NCI-H2171 treated with DMSO at 0.1 percent for 48 hours (cell line): Measurements from ENCODE around the gene GCK.
"Not testable (repeated sequence)": the region's sequence is repeated elsewhere in the genome, so short reads cannot be mapped to it uniquely, and the experiment has no call there.

Experiments
- DNase-seq: peaks from one replicate; lab custom pipeline; 2025; lab: John Stamatoyannopoulos, UW

The GCK gene

DNA sequence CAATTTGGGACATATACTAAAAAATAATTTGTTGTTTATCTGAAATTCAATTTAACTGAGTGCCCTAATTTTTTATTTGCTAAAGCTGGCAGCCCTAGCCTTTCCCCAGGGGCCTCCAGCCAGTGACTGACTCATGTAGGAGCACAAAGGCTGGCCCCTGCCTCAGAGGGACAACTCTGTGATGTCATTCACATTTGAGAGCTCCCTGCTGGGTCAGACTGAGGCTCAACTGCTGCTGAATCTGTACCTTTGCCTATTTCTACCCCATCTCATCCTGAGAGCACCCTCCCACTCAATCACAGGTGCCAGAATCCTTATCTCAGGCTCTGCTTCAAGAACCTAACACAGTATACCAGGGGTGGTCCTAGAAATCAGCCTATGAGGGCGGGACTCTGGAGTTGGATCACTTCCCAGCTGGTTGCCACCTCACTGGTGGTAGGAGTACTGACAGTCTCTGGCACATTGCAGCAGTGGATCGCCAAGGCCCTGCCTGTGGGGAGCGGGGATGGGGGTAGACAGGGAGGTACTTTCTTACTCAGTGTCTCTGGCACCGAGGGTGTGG, 11.6 kb downstream of the GCK start:
- DNase-seq: peak; percentile 26

DNA sequence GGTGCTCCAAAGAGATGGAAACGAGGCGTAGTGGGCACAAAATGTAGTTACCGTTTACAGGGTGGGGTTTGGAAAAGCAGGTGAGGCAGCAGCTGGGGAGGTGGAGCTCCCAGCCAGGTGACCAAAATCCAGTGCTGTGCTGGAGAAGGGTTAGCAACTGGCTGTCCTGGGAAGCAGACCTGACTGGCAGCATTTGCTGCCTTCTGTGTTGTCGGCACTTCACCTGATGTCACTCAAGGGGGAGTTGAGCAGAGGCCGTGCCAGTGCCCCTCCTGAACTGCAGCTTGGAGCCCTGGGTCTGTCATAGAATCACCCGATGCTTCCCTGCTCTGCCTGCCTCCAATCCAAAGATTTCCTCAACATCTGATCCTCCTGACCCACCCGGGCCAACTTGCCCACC, 12.8 kb downstream of the GCK start:
- peak; percentile 83 for DNase-seq

DNA sequence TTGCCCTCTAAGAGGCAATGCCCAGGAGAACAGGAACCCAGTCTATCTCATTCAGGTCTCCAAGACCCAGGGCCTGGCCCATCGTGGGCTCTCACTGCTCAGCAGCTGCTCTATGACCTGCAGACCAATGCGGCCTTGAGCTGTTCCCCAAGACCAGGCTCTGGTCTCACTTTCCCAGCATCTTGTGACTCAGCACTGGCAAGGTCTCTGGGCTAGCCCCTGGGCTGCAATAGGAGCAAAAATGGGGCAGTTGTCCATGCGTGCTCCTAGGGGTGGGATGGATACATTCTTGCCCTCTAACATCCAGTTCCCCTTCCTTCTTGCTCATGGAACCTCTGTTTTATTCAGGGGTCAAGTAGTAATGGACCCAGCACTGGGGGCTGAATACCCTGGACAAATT, 13.5 kb downstream of the GCK start:
- no peak for DNase-seq

DNA sequence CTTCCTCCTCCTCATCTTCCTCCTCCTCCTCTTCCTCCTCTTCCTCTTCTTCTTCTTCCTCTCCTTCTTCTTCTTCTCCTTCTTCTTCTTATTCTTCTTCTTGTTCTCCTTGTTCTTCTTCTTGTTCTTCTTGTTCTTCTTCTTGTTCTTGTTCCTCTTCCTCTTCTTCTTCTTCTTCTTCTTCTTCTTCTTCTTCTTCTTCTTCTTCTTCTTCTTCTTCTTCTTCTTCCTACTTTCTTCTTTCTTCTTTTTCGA, 14.6 kb downstream of the GCK start:
- DNase-seq: not testable (repeated sequence)

DNA sequence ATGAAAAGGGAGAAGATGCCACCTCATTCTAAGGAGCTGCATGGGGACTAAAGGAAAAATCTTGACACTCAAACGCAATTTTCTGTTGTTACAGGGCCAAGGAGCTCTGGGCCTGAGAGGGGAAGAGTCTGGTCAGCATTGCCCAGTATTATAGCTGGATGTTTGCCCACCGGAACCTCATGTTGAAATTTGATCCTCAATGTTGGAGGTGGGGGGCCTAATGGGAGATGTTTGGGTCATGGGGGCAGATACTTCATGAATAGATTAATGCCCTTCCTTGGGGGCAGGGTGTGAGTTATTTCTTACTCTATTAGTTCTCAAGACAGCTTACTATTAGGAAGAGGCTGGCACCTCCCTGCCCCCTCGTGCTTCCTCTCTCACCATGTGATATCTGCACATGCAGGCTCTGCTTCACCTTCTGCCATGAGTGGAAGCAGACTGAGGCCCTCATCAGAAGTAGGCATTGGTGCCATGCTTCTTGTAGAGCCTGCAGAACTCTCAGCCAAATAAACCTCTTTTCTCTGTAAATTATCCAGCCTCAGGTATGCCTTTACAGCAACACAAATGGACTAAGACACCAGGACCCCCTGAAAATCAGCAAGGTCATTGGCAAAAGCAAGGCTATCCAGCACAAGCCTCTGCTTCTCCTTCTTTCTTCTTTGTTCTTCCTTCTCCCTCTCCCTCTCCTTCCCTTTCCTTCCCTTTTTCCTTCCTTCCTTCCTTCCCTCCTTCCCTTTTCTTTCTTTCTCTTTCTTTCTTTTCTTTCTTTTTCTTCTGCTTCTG, 15.1 kb downstream of the GCK start:
- no peak for DNase-seq

DNA sequence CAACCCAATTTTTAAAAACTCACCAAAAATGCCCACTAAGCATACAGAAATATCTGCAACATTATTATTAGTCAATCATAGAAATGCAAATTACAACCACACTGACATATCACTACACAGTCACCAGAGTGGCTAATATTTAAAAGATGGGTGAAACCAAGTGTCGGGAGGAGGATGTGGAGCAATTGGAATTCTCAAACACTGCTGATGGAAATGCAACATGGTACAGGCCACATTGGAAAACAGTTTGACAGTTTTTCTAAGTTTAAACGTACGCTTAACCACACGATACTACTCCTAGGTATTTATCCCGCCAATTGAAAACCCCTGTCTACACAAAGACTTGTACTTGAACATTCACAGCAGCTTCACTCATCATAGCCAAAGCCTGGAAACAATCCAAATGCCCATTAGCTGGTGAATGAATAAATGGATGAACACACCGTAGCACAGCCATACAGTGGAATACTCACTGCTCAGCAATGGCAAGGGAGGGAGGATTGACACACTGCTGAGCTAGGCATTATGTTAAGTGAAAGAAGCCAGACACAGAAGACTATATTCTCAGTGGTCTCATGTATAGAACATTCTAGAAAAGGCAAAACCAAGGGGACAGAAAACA, 16.3 kb downstream of the GCK start:
- peak; percentile 27 for DNase-seq

DNA sequence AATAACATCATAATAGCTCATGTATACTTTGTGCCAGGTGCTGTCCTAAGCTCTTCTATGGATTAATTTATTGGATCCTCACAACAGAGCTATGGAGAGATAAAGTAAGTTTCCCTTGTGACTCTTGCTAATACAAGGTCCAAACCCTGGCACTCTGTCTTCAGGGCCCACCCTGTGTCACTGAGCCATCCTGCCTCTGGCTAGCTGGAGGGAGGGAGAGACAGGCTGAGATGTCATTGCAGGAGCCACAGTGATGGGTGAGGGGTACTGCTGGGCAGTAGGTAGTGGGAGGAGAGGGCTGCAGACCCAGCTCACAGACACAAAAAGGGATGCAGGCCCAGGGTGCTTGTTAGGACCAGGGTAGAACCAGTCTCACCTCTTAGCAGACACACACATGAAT, 16.9 kb downstream of the GCK start:
- no peak for DNase-seq

DNA sequence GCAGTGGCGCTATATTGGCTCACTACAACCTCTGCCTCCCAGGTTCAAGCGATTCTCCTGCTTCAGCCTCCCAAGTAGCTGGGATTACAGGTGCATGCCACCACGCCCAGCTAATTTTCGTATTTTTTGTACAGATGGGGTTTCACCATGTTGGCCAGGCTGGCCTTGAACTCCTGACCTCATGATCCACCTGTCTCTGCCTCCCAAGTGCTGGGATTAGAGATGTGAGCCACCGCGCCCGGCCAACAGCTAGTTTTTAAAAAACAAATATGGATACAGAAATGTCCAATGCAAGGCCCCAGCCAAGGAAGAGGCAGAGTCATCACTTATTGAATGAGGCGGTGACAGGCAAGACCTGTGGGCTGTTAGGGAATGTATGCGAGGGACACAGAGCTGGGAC, 17.3 kb downstream of the GCK start:
- DNase-seq: not testable (repeated sequence)

DNA sequence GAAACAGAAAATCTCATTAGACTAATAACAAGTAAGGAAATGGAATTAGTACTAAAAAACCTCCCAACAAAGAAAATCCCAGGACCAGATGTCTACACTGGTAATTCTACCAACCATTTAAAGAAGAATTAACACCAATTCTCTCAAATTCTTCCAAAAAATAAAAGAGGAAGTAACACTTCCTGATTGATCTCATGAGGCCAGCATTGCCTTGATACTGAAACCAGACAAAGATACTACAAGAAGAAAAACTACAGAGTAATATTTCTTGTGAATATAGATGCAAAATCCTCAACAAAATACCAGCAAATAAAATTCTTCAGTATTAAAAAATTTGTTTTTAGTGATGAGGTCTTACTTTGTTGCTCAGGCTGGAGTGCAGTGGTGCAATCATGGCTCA, 21.3 kb downstream of the GCK start:
- no peak for DNase-seq

DNA sequence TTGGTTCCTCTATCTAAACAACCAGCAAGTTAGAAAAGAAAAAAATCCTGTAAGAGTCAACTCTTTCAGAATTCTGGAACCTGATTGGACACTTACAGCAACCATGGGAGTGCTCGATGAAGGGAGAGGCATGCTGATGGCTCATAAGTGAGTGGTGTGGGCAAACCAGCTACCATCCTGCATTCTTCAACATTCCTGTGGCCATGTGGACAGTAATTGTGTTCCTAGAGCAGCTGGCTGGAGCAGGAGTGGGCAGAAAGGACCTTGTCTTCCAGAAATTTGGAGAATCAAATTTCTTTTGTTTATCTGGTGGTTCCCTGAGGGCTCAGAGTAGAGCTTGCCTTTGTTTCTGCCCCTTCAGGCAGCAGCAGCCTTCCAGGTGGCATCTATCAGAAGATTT, 25.6 kb downstream of the GCK start:
- DNase-seq: no peak

DNA sequence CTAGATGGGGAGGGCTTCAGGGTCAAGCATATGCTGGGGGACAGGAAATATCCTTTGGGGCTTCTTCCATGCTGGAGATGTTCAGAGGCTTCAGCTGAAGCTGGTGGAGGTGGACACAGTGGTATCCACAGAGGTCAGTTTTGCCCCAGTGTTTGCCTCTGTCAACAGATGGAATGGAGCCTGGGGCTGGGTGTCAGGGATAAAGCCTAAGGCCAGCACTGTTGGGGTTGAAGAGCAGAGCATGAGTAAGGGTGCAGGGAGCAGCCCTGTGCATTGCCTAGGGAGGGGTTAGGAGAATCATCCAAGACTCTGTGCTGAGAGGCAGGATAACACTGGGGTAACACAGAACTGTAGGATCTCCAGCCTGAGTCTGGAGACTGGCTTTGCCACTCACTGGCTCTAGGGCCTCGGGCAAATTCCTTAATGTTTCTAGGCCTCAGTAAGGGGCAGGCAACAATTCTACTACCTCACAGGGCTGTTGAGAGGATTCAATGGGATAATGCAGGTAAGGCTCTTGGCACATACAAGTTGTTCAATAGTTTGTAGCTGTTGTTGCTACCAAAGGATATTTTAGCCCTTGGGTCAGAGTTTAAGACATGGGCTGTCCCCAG, 26.3 kb downstream of the GCK start:
- DNase-seq: no peak

DNA sequence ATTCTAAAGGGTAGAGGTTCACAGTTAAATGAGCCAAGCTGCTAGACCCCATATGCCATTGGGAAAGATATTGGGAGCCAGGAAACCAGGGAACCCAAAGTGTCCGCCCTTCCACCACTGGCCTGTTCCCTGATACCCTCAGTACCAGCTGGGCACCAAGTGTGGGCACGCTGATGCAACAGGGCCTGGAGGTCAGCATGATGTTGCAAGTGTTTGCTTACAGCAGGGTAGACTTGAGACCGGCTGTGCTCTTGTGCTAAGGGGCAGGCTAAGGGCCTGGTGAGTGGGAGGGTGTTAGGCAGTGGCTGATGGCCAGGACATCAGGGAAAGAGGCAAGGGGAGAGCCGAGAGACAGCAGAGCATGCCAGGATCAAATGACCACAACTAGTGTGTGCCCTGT, 27.1 kb downstream of the GCK start:
- DNase-seq: no peak

DNA sequence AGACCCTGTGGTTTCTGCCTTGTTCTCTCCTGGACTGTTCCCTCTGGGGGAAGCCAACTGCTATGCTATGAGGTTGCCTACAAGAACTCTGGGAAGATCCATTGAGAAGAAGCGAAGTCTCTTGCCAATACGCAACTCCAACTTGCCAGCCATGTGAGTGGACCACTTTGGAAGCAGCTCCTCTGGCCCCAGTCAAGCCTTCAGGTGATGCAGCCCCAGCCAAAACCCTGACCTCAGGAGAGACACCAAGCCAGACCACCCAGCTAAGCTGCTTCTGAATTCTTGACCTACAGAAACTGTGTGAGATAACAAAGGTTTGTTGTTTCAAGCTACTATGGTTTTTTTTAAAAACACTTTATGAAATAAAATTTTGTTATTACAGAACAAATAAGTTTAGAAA, 27.9 kb downstream of the GCK start:
- DNase-seq: no peak

DNA sequence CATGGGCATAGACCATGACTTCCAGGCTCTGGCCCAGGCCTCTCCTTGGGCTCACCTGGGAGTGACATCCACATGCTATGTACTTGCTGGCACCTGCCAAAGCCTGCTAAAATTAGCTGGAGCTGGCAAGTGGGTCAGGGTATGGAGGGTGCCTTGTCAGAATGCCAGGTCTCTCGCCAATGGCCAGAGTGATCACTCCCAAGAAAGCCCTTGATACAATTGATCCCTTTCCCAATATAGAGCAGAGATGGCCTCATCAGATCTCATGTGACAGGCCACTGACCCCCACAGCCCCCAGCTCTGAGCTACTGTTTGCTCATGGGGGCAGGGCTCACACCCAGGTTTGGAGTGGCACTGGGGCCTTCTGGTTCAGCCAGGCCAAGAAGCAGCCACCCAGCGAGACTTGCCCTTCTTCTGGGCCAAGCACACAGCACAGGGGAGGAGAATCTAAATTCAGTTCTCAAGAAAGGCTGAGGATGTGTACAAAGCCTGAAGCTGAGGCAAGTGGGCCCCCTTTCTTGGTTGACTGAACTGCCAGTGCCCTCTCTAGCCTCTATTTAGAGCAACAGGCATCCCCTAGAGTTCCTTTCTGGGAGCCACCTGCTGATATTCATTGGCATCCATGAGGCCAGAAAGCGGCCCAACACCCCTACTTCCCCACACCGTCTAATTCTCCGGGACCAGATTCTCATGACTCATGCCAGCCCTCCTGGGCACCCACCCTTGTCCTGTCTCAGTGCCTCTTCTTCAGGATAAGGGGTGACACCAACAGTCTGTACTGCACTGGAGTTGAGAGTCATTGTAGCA, 29.2 kb downstream of the GCK start:
- no peak for DNase-seq

DNA sequence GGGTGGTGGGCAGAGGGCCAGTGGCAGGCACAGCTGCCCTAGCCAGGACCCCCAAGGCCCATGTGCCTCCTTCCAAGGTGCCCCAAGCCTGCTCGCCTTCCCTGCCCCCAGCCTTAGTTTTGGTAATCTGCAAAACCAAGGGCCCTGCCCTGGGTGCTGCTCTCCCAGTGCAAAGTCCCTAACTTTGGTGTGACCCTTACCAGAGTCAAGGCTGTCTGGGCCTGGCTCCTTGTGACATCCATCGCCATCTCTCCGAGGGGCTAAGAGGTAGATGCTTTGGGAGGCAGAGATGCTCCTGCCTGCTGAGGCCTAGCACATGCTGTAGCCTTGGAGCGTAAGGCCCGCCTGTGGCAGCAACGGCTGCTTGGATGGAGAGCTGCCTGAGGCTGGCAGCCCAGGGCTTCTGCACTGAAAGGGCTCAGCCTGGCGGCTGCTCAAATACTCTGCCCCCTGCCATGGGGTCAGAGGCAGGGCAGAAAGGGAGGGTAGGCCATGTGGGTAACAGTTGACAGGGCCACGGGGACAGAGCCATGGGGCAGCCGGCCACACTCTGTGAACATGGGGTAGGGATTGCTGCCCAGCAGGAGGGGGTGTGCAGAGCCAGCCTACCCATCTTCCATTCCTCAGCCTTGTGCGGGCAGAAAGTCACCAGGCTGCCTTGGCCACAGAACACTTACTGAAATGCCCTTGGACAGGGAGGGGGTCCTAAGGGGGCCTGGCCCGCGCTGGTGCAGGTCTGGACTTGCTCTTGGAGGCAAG, 30.2 kb downstream of the GCK start:
- no peak for DNase-seq

DNA sequence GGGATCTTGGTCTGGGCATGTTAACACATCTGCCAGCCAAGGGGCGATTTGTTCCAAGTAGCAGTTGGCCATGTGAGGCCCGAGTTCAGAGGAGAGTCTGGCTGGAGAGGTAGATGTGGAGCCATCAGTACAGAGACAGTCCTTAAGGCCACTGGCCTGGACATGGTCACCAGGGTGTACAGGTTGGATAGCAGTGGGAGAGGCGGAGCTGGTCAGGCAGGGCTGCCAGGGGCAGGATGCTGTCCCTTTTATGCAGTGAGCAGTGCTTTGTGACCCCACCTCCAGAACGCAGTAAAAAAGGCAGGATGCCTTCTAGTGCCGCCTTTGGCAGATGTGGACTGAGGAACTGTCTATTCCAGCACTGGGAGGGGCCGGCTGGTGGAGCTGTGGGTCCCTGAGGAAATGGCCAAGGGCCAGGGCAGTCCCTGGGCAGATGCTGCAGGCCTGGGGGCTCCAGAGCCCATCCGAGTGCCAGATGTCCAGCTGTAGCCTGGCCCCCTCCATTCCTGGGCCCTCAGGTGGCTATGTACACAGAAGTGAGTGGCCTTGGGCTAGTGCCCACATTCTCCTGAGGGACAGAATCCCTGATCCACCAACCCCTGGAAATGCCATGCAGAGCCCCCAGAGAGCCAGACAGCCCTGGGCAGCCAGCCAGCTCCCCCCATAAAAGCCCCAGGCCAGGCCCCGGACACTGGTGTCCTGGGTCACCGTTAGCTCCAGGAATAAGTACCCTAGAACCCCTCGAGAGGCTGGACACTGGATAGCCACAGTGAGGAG, 31.0 kb downstream of the GCK start:
- no peak for DNase-seq

DNA sequence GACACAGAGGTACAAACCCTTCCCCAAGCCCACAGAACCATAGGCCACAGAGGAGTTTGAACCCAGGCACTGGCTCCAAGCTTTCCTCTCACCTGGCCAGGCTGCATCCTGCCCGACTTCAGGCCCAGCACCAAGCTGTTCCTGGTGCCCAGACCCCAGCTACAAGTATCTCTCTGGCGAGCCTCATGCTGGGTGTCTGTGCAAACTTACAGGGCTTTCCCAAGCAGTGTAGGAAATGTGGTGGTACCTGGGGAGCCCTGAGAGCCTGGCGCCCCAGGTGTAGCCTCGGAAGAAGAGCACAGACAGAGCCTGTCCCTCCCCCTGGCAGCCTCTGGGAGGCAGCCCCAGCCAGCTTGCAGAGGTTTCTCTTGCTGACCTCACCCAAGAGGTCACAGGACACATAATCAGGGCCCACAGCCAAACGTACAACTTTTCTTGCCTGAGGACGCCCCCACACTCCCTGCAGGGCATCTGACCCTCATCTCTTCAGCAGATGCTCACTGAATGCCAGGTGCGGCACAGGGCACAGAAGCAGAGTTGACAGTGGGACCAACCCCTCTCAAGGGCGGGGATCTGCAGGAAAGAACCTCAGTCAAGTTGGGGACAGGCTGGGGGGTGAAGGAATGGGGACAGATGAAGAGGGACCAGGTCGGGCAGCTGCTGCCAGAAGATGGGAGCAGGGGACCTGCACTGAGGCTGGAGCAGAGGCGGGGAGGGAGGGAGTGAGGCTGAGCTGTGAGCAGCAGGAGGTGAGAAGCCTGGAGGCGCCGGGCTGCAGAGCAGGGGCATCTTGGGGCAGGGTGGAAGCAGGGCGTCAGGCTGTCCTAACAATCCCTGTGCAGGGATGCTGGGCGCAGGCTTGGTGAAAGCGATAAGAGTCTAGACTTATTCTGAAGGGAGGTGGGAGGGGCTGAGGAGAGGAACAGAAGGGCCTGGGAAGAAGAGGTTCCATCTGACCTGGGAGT, 31.8 kb downstream of the GCK start:
- DNase-seq: no peak

DNA sequence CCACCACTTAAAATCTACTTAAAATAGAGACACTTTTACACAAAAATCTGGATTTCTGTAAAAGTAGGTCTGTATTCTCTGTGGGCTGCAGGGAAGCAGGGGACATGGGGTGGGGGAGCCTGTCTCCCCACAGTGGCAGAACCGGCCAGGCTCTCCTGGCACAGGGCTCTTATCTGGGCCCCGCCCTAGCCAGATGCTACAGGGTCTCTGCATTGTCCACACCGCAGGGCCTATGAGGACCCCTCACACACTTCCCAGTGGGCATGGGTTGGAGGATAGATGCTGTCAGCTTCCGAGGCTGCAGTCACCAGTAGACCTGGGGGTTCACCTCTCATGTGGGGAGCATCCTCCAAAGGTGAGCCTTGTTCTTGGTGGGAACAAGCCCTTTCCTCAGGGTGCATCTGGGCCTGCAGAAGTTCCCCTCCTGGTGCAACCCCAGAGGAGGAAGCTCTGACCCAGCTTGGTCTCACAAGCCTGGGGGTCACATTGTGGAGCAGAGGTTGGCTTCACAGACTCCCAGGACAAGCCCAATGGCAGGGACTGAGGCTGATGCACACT, 32.7 kb downstream of the GCK start:
- no peak for DNase-seq
